ENCODE results near the gene ITIH4. TPM values are rescaled to one million over a fixed set of nuclear protein-coding genes. Genes with fewer than 3 reads are reported as not detected.

The ITIH4 gene
- total and polyA plus RNA-seq, 2 of the 13 experiments (the other 11 are each of a cell fraction or from before 2014, with no cell fraction given): 2.7 to 5.3 TPM

DNA sequence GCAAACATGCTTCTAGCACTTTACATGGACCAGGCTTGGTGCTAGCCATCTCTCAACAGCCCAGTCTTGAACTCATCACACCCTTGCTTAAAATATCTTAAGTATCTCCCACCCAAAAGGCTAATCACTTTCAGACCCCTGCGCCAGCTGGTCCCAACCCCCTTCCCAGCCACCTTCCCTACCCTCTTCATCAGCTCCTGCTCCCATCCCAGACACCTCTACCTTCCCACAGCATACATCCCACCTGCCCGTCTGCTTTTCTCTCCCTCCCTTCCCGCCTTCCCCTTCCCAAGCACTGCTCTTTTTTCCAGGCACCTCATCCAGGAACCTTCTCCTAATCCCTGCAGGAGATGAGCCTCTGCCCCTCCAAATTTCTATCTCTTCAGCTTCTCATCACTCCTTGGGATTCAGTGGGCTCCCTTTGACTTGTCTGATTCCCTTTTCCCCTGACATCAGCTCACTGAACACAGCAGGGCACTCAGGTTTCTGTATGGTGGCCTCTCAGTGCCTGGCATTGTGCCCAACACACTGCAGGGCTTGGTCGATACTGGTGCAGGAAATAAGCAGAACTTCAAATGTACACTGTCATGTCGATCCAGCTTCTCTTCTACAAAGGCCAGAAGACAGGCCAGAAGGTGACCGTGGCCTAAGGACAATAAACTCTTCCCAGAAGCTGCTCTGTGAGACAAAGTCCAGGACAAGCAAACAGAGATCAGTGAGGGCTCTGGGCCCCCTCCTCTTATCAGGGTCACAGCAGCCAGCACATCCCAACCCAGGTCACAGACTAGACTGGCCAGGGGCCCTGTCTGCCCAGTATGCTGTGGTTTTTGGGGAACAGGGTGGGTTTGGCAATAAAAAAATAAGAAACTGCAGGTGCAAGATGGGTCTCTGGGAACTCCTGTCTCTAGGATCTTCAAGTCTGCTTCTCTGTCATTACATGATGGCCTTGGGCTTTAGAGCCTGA, 55.3 kb downstream of the ITIH4 start:
- no TSS peak for BruUV-seq (replicated peaks)
- peak; percentile 91 for DNase-seq (ENCODE audit: low spot score)
- peaks cover 2% of the 10 kb centered on the region for H3K79me2 ChIP-seq (ENCODE audit: insufficient read depth, low read length)
- H3K27me3 ChIP-seq (ENCODE audit: control insufficient read depth in 1 of 2, insufficient read depth in 2 of 2, low read length in 2 of 2): no peaks in the 10 kb centered on the region
- no peaks in the 10 kb centered on the region for H3K36me3 ChIP-seq (replicated peaks in 1 of 2; ENCODE audit: control insufficient read depth in 1 of 2, insufficient read depth in 2 of 2, low read length in 2 of 2)
- in situ Hi-C loops (cut with HindIII; ENCODE audit: extremely low pct_ligation_motif_present, low pct_unique_long_range_greater_than_20kb): no loop called here
- 21% methylated on average over 6 of the region's 6 CpGs for WGBS (ENCODE audit: low lambda C conversion rate)
- no peak overlapping the region for H2AFZ ChIP-seq (ENCODE audit: low read length)
- POLR2A ChIA-PET: interaction anchor here (0.8 to 18.4 kb wide), 14 partner anchors 8 to 385 kb away, joined by 3 to 466 read pairs (median 4); partner anchors contain the start of genes GLT8D1, ITIH3, PRKCD and SPCS1
- H3K4me3 ChIP-seq (replicated peaks in 1 of 3; ENCODE audit: insufficient read depth in 1 of 3, low read depth in 2 of 3, low read length in 3 of 3): peak overlapping the region in 2 of 3 experiments; percentile 1 to 58; a peak in 4 of 6 replicates
- H3K9ac ChIP-seq (ENCODE audit: insufficient read depth, low read depth, low read length): peak overlapping the region; percentile 59
- ATAC-seq: peak; percentile 80
- peak; percentile 98 for FAIRE-seq
- CTCF ChIA-PET (ENCODE audit: low intra/inter-chr PET ratio, low total read pairs): no interaction called here
- intact Hi-C loops (cut with micrococcal nuclease; ENCODE audit: unreplicated experiment): loop anchor here (1.0 to 10.0 kb wide), 2 partner anchors 12 to 50 kb away; no protein-coding TSS in a partner anchor
- H3K4me1 ChIP-seq (ENCODE audit: insufficient read depth, low read length): peaks cover 84% of the 10 kb centered on the region
- no peaks in the 10 kb centered on the region for H4K20me1 ChIP-seq (ENCODE audit: insufficient read depth, low read length)
- peak overlapping the region; percentile 88 for H3K27ac ChIP-seq (ENCODE audit: extremely low read length, insufficient read depth, low read length)
- H3K4me2 ChIP-seq (ENCODE audit: low read depth, low read length): peak overlapping the region; percentile 71
- H3K9me3 ChIP-seq (ENCODE audit: low read length): no peaks in the 10 kb centered on the region
- peak; percentile 53; the same call in 1 of the 2 replicates for TF ChIP-seq ZNF644 (CRISPR knock-in tag; IDR thresholded peaks at IDR 0.05; ENCODE audit: low read depth)
- TF ChIP-seq PTBP1 (IDR thresholded peaks at IDR 0.05; ENCODE audit: low read depth, low read length, poor library complexity, severe bottlenecking): no peak
- TF ChIP-seq ELF3 (CRISPR knock-in tag; IDR thresholded peaks at IDR 0.05): peak; percentile 94
- no peak for TF ChIP-seq ZC3H4 (CRISPR knock-in tag; IDR thresholded peaks at IDR 0.05; ENCODE audit: borderline replicate concordance)
- TF ChIP-seq AGO1 (IDR thresholded peaks at IDR 0.05; ENCODE audit: low read depth, low read length, poor library complexity, severe bottlenecking): no peak
- TF ChIP-seq MEF2D (CRISPR knock-in tag; IDR thresholded peaks at IDR 0.05): peak; percentile 82
- no peak for TF ChIP-seq ZBTB7A (CRISPR knock-in tag; IDR thresholded peaks at IDR 0.05)
- 0 out of 2 replicates have a peak, but pooled peaks have one; percentile 36 for TF ChIP-seq SP5 (CRISPR knock-in tag; IDR thresholded peaks at IDR 0.05; ENCODE audit: borderline replicate concordance, low read depth)
- peak; percentile 76; the same call in 1 of the 3 replicates for TF ChIP-seq MXI1 (IDR thresholded peaks at IDR 0.05; ENCODE audit: borderline replicate concordance, low read depth, low read length)
- TF ChIP-seq PCBP2 (optimal IDR thresholded peaks at IDR 0.05; ENCODE audit: low read depth, low read length, poor library complexity, severe bottlenecking): no peak
- TF ChIP-seq, protein P1, sequence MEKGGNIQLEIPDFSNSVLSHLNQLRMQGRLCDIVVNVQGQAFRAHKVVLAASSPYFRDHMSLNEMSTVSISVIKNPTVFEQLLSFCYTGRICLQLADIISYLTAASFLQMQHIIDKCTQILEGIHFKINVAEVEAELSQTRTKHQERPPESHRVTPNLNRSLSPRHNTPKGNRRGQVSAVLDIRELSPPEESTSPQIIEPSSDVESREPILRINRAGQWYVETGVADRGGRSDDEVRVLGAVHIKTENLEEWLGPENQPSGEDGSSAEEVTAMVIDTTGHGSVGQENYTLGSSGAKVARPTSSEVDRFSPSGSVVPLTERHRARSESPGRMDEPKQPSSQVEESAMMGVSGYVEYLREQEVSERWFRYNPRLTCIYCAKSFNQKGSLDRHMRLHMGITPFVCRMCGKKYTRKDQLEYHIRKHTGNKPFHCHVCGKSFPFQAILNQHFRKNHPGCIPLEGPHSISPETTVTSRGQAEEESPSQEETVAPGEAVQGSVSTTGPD (CRISPR knock-in tag; IDR thresholded peaks at IDR 0.05): 0 out of 2 replicates have a peak, but pooled peaks have one; percentile 13
- no peak for TF ChIP-seq ZFP36 (IDR thresholded peaks at IDR 0.05; ENCODE audit: borderline replicate concordance, low read depth, low read length, partially characterized antibody)
- TF ChIP-seq, protein P2, sequence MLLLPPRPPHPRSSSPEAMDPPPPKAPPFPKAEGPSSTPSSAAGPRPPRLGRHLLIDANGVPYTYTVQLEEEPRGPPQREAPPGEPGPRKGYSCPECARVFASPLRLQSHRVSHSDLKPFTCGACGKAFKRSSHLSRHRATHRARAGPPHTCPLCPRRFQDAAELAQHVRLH (CRISPR knock-in tag; IDR thresholded peaks at IDR 0.05; ENCODE audit: borderline replicate concordance, low read depth): no peak
- peak; percentile 82; the same call in 1 of the 2 replicates for TF ChIP-seq REPIN1 (CRISPR knock-in tag; IDR thresholded peaks at IDR 0.05; ENCODE audit: borderline replicate concordance, low read depth)
- no peak for TF ChIP-seq THYN1 (CRISPR knock-in tag; IDR thresholded peaks at IDR 0.05; ENCODE audit: borderline replicate concordance, low read depth)
- TF ChIP-seq GLI4 (CRISPR knock-in tag; IDR thresholded peaks at IDR 0.05; ENCODE audit: borderline replicate concordance): peak; percentile 24; the same call in 1 of the 2 replicates
- TF ChIP-seq, protein P3, sequence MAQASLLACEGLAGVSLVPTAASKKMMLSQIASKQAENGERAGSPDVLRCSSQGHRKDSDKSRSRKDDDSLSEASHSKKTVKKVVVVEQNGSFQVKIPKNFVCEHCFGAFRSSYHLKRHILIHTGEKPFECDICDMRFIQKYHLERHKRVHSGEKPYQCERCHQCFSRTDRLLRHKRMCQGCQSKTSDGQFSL (CRISPR knock-in tag; IDR thresholded peaks at IDR 0.05): no peak
- TF ChIP-seq, protein P4, sequence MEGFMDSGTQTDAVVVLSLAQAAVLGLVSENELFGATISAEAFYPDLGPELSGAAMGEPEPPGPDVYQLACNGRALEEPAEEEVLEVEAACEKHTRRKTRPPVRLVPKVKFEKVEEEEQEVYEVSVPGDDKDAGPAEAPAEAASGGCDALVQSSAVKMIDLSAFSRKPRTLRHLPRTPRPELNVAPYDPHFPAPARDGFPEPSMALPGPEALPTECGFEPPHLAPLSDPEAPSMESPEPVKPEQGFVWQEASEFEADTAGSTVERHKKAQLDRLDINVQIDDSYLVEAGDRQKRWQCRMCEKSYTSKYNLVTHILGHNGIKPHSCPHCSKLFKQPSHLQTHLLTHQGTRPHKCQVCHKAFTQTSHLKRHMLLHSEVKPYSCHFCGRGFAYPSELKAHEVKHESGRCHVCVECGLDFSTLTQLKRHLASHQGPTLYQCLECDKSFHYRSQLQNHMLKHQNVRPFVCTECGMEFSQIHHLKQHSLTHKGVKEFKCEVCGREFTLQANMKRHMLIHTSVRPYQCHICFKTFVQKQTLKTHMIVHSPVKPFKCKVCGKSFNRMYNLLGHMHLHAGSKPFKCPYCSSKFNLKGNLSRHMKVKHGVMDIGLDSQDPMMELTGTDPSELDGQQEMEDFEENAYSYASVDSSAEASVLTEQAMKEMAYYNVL (CRISPR knock-in tag; IDR thresholded peaks at IDR 0.05; ENCODE audit: borderline replicate concordance): peak; percentile 7; the same call in 1 of the 2 replicates

All from HepG2 (cell line).